KMS-11 (cell line): ENCODE results near the gene SPDL1.

Source experiments
- H2AFZ ChIP-seq: fragments of 200-600 bp; sonication (generic); 2 replicates; pipeline ENCODE4 v1.6.1; 2016; ENCODE audit warnings: antibody characterized with exemption, mixed run types, low read depth
- H3K27ac ChIP-seq: fragments of 200-600 bp; sonication (generic); 2 replicates; pipeline ENCODE4 v1.6.1; 2016; ENCODE audit warnings: mild to moderate bottlenecking, mixed run types
- H3K27me3 ChIP-seq: fragments of 200-600 bp; sonication (generic); 2 replicates; pipeline ENCODE4 v1.6.1; 2017; ENCODE audit warnings: mild to moderate bottlenecking, low read depth, mixed run types, moderate library complexity; ENCODE audit not compliant: insufficient read depth
- H3K36me3 ChIP-seq: fragments of 200-600 bp; sonication (generic); 2 replicates; pipeline ENCODE4 v1.6.1; 2017; ENCODE audit warnings: mild to moderate bottlenecking, mixed run types; ENCODE audit not compliant: insufficient read depth
- H3K4me1 ChIP-seq: fragments of 200-600 bp; sonication (generic); 2 replicates; pipeline ENCODE4 v1.6.1; 2016; ENCODE audit warnings: mild to moderate bottlenecking, low read depth, mixed run types; ENCODE audit not compliant: poor library complexity, severe bottlenecking
- H3K4me2 ChIP-seq: fragments of 200-600 bp; sonication (generic); 2 replicates; pipeline ENCODE4 v1.7.0; 2016; ENCODE audit warnings: mild to moderate bottlenecking, mixed run types
- H3K4me3 ChIP-seq: fragments of 200-600 bp; sonication (generic); IDR thresholded peaks from 2 replicates; pipeline ENCODE4 v1.6.1; 2017; ENCODE audit warnings: low read depth, low read length, mixed read lengths; ENCODE audit not compliant: insufficient read depth
- H3K79me2 ChIP-seq: fragments of 200-600 bp; sonication (generic); 2 replicates; pipeline ENCODE4 v1.6.1; 2016; ENCODE audit warnings: low read depth, mixed run types; ENCODE audit not compliant: insufficient read depth
- H3K9ac ChIP-seq: fragments of 200-600 bp; sonication (generic); 2 replicates; pipeline ENCODE4 v1.6.1; 2016; ENCODE audit warnings: mild to moderate bottlenecking, mixed run types
- H4K20me1 ChIP-seq: fragments of 200-600 bp; sonication (generic); 2 replicates; pipeline ENCODE4 v1.6.1; 2016; ENCODE audit warnings: mild to moderate bottlenecking, mixed run types; ENCODE audit not compliant: insufficient read depth
- CTCF ChIP-seq: fragments of 200-600 bp; sonication (generic); conservative IDR thresholded peaks from 2 replicates; pipeline ENCODE4 v1.6.1; 2017; ENCODE audit warnings: low read depth, mild to moderate bottlenecking, antibody characterized with exemption, low read length, moderate library complexity, mixed read lengths

The SPDL1 gene

DNA sequence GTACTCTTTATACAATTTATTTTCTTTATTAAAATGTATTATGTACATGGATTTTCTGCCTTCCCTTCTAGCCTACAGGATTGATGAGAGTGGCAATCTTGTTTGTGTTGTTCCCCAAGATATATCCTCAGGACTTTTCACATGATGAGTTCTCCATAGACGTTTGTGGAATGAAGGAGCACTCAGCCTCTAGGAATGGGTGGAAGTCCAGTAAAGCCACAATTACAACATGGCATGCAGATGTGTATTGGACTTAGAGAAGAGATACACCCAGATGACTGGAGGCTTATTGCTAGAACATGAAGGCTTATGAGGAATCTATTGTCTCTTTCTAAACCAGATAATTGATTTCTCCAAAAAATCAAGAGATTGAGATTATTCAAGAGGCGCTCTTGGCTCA lies 45.3 kb downstream of the SPDL1 start:
- Histone ChIP-seq H3K4me2 (no peak overlapping the region), H3K27ac (no peak overlapping the region), H2AFZ (no peak overlapping the region), H3K79me2 (no peaks in the 10 kb centered on the region), H3K27me3 (no peaks in the 10 kb centered on the region), H3K9ac (no peak overlapping the region), H3K4me3 (no peak overlapping the region), H4K20me1 (no peaks in the 10 kb centered on the region), H3K4me1 (no peaks in the 10 kb centered on the region), H3K36me3 (no peaks in the 10 kb centered on the region)
- no peak for TF ChIP-seq CTCF

DNA sequence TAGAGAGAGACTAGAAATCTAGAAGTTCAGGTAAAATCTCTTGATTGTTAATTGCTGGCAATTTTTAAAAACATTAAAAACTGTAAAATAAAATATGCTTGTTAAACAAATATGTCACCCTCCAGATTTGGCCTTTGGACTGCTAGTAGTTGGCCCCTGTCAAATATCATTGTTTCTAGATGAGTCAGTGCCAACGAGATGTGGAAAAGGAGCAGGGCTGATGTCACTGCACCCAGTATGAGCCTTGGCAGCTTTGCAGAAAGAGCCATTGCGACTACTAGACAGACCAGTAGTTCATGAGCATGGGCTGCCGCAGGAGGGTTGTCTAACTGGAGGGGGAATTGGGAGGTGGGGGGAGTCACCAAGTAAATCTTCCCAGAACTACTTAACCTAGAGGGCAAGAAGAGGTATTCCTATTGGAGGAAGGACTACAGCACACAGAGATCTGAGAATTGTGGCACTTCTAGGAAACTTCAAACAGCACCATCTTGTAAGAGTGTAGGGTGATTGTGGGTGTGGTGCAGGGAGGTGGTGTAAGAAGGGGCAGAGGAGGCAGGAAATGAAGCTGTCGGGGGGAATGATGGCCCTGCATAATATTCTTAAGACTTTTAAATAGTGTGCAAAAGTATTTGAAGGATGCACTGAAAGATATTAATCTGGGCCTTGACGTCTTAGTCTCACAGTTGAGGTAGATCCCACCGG lies 46.4 kb downstream of the SPDL1 start:
- no peak overlapping the region for H2AFZ ChIP-seq
- H3K79me2 ChIP-seq, result no peaks in the 10 kb centered on the region
- no peak overlapping the region for H3K4me2 ChIP-seq
- no peaks in the 10 kb centered on the region for H3K27me3 ChIP-seq
- H3K4me1 ChIP-seq, result no peaks in the 10 kb centered on the region
- H3K36me3 ChIP-seq, result no peaks in the 10 kb centered on the region
- H3K9ac ChIP-seq, result no peak overlapping the region
- H3K4me3 ChIP-seq, result no peak overlapping the region
- no peak overlapping the region for H3K27ac ChIP-seq
- no peak for TF ChIP-seq CTCF
- no peaks in the 10 kb centered on the region for H4K20me1 ChIP-seq

DNA sequence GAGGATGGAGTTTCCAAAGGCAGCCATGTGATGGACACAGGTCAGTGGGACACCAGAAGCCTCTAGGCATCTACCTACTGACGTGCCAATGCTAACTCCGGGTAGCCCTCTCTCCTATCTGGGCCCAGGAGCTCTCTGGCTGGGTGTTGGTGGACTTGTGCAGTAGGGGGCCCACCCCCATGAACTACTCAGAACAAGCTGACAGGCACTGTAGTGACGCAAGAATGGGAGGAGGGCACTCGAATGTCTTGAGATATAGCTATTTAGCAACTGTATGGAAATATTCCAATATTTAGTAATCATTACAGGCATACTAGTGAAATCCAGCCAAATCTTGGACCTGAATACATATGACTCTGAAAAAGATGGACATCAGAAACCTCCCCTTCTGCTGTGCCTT lies 47.8 kb downstream of the SPDL1 start:
- Histone ChIP-seq H3K4me3 (no peak overlapping the region), H3K27me3 (no peaks in the 10 kb centered on the region), H2AFZ (no peak overlapping the region), H3K36me3 (no peaks in the 10 kb centered on the region), H3K4me2 (no peak overlapping the region), H3K79me2 (no peaks in the 10 kb centered on the region), H3K9ac (no peak overlapping the region), H3K4me1 (no peaks in the 10 kb centered on the region), H3K27ac (no peak overlapping the region), H4K20me1 (no peaks in the 10 kb centered on the region)
- TF ChIP-seq CTCF, result no peak

DNA sequence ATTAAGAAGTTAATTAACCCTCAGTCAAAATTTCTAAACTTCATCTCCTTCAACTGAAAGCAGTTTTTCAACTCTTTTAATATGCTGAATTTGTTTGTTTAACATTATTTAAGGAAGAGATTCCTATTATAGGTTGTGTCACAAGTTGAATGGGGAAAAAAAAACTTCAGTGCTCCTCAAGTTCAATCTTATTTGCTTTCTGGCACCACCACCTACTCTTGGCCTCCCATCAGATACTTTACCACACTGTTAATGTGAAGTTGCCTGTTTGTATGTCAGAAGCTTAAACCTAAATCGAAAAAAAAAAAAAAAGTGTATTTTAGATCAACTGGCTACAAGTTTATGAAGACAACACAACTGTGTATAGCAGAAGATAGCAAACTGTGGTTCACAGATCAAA lies 49.4 kb downstream of the SPDL1 start:
- no peak for TF ChIP-seq CTCF
- Histone ChIP-seq H3K4me1 (no peaks in the 10 kb centered on the region), H3K9ac (no peak overlapping the region), H3K4me3 (no peak overlapping the region), H3K4me2 (no peak overlapping the region), H3K27ac (no peak overlapping the region), H2AFZ (no peak overlapping the region), H3K27me3 (no peaks in the 10 kb centered on the region), H3K36me3 (no peaks in the 10 kb centered on the region), H4K20me1 (no peaks in the 10 kb centered on the region), H3K79me2 (no peaks in the 10 kb centered on the region)
